Measurements from ENCODE around the gene CGNL1.

Gene CGNL1

GRCh38 chr15:57580428-57580827, 204.1 kb downstream of the CGNL1 start:
- H3K9me3 ChIP-seq (ENCODE audit: insufficient read depth, low read depth, low read length): no peaks in the 10 kb centered on the region
- no peaks in the 10 kb centered on the region for H3K4me1 ChIP-seq (ENCODE audit: insufficient read depth, low read length, poor library complexity, severe bottlenecking)
- no peaks in the 10 kb centered on the region for H3K36me3 ChIP-seq (ENCODE audit: insufficient read depth, low read length)
- H4K20me1 ChIP-seq (ENCODE audit: insufficient read depth, low read length, poor library complexity, severe bottlenecking): no peaks in the 10 kb centered on the region
- no peak overlapping the region for H3K4me2 ChIP-seq (ENCODE audit: low read depth, low read length, poor library complexity, severe bottlenecking)
- H3K9ac ChIP-seq (ENCODE audit: low read depth, low read length, poor library complexity, severe bottlenecking): no peak overlapping the region
- no peak for TF ChIP-seq EZH2phosphoT487 (IDR thresholded peaks at IDR 0.05; ENCODE audit: borderline replicate concordance)
- TF ChIP-seq CTCF (conservative IDR thresholded peaks at IDR 0.05; ENCODE audit: low read length): no peak
- H3F3A ChIP-seq (ENCODE audit: low read depth): no peaks in the 10 kb centered on the region
- no peaks in the 10 kb centered on the region for H3K9me2 ChIP-seq (replicated peaks; ENCODE audit: low read depth, low read length)
- no peak overlapping the region for H3K4me3 ChIP-seq (ENCODE audit: low read length, poor library complexity, severe bottlenecking)
- H3K27me3 ChIP-seq (ENCODE audit: insufficient read depth, low read length, poor library complexity, severe bottlenecking): no peaks in the 10 kb centered on the region
- H2AFZ ChIP-seq (ENCODE audit: low read length): no peak overlapping the region
- H3K79me2 ChIP-seq (ENCODE audit: insufficient read depth, low read length): no peaks in the 10 kb centered on the region

- H3K9me2 ChIP-seq (replicated peaks; ENCODE audit: low read depth, low read length): no peaks in the 10 kb centered on the region
- H3K36me3 ChIP-seq (ENCODE audit: insufficient read depth, low read length): no peaks in the 10 kb centered on the region
- TF ChIP-seq EZH2phosphoT487 (IDR thresholded peaks at IDR 0.05; ENCODE audit: borderline replicate concordance) (no peak), CTCF (conservative IDR thresholded peaks at IDR 0.05; ENCODE audit: low read length) (no peak)
- no peak overlapping the region for H3K9ac ChIP-seq (ENCODE audit: low read depth, low read length, poor library complexity, severe bottlenecking)
- no peak overlapping the region for H3K4me3 ChIP-seq (ENCODE audit: low read length, poor library complexity, severe bottlenecking)
- H3K27me3 ChIP-seq (ENCODE audit: insufficient read depth, low read length, poor library complexity, severe bottlenecking): no peaks in the 10 kb centered on the region
- H3K4me1 ChIP-seq (ENCODE audit: insufficient read depth, low read length, poor library complexity, severe bottlenecking): no peaks in the 10 kb centered on the region
- H3K4me2 ChIP-seq (ENCODE audit: low read depth, low read length, poor library complexity, severe bottlenecking): no peak overlapping the region
- H3K79me2 ChIP-seq (ENCODE audit: insufficient read depth, low read length): no peaks in the 10 kb centered on the region
- H3K9me3 ChIP-seq (ENCODE audit: insufficient read depth, low read depth, low read length): no peaks in the 10 kb centered on the region
- no peaks in the 10 kb centered on the region for H4K20me1 ChIP-seq (ENCODE audit: insufficient read depth, low read length, poor library complexity, severe bottlenecking)
- H3F3A ChIP-seq (ENCODE audit: low read depth): no peaks in the 10 kb centered on the region
- no peak overlapping the region for H2AFZ ChIP-seq (ENCODE audit: low read length)
Observed at GRCh38 chr15:57580866-57581265, 204.6 kb downstream of the CGNL1 start.

- Histone ChIP-seq H2AFZ (ENCODE audit: low read length) (no peak overlapping the region), H3K9me3 (ENCODE audit: insufficient read depth, low read depth, low read length) (no peaks in the 10 kb centered on the region), H3K27me3 (ENCODE audit: insufficient read depth, low read length, poor library complexity, severe bottlenecking) (no peaks in the 10 kb centered on the region), H3K79me2 (ENCODE audit: insufficient read depth, low read length) (no peaks in the 10 kb centered on the region), H3K4me2 (ENCODE audit: low read depth, low read length, poor library complexity, severe bottlenecking) (no peak overlapping the region), H3F3A (ENCODE audit: low read depth) (no peaks in the 10 kb centered on the region), H3K9ac (ENCODE audit: low read depth, low read length, poor library complexity, severe bottlenecking) (no peak overlapping the region), H3K36me3 (ENCODE audit: insufficient read depth, low read length) (no peaks in the 10 kb centered on the region), H3K4me1 (ENCODE audit: insufficient read depth, low read length, poor library complexity, severe bottlenecking) (no peaks in the 10 kb centered on the region), H3K4me3 (ENCODE audit: low read length, poor library complexity, severe bottlenecking) (no peak overlapping the region), H4K20me1 (ENCODE audit: insufficient read depth, low read length, poor library complexity, severe bottlenecking) (no peaks in the 10 kb centered on the region), H3K9me2 (replicated peaks; ENCODE audit: low read depth, low read length) (no peaks in the 10 kb centered on the region)
- TF ChIP-seq EZH2phosphoT487 (IDR thresholded peaks at IDR 0.05; ENCODE audit: borderline replicate concordance): no peak
- TF ChIP-seq CTCF (conservative IDR thresholded peaks at IDR 0.05; ENCODE audit: low read length): no peak
Observed at GRCh38 chr15:57582090-57582489, 205.8 kb downstream of the CGNL1 start.

All from Loucy (cell line).